GM23248 (cell line): Measurements from ENCODE around the gene KAT8. TPM values are rescaled to one million over a fixed set of nuclear protein-coding genes. Genes with fewer than 3 reads are reported as not detected.

Source experiments
- DNase-seq: peaks from one replicate; pipeline ENCODE4 v3.0.0-alpha.2; 2015
- H2AFZ ChIP-seq: fragments of 200-600 bp; sonication (generic); 2 replicates; pipeline ENCODE4 v1.6.1; 2016; ENCODE audit warnings: antibody characterized with exemption
- H3F3A ChIP-seq: fragments of 200-600 bp; sonication (generic); 2 replicates; pipeline ENCODE4 v1.6.1; 2016; ENCODE audit warnings: mild to moderate bottlenecking, antibody characterized with exemption, mixed run types; ENCODE audit not compliant: insufficient read depth
- H3K27ac ChIP-seq: fragments of 200-600 bp; sonication (generic); 2 replicates; pipeline ENCODE4 v1.5.1; 2016; ENCODE audit warnings: mild to moderate bottlenecking
- H3K27me3 ChIP-seq: fragments of 200-600 bp; sonication (generic); replicated peaks from 2 replicates; pipeline ENCODE4 v1.6.1; 2016; ENCODE audit warnings: mild to moderate bottlenecking; ENCODE audit not compliant: insufficient read depth
- H3K36me3 ChIP-seq: fragments of 200-600 bp; sonication (generic); 2 replicates; pipeline ENCODE4 v1.6.1; 2016; ENCODE audit warnings: low read depth, mild to moderate bottlenecking
- H3K4me1 ChIP-seq: fragments of 200-600 bp; sonication (generic); 2 replicates; pipeline ENCODE4 v1.6.1; 2016; ENCODE audit warnings: mild to moderate bottlenecking; ENCODE audit not compliant: insufficient read depth
- H3K4me2 ChIP-seq: fragments of 200-600 bp; sonication (generic); one replicate; pipeline ENCODE4 v1.6.1; 2016; ENCODE audit warnings: mild to moderate bottlenecking; ENCODE audit not compliant: unreplicated experiment
- H3K4me3 ChIP-seq: fragments of 200-600 bp; sonication (generic); 2 replicates; pipeline ENCODE4 v1.5.1; 2016; ENCODE audit warnings: mild to moderate bottlenecking
- H3K79me2 ChIP-seq: fragments of 200-600 bp; sonication (generic); 2 replicates; pipeline ENCODE4 v1.6.1; 2016; ENCODE audit warnings: mild to moderate bottlenecking; ENCODE audit not compliant: insufficient read depth
- H3K9ac ChIP-seq: fragments of 200-600 bp; sonication (generic); 2 replicates; pipeline ENCODE4 v1.6.1; 2016; ENCODE audit warnings: mild to moderate bottlenecking
- H3K9me2 ChIP-seq: fragments of 200-600 bp; sonication (generic); 2 replicates; pipeline ENCODE4 v1.6.1; 2016; ENCODE audit warnings: mixed run types, mild to moderate bottlenecking, moderate library complexity; ENCODE audit not compliant: insufficient read depth
- H3K9me3 ChIP-seq: fragments of 200-600 bp; sonication (generic); one replicate; pipeline ENCODE4 v1.6.1; 2017; ENCODE audit warnings: low read depth
- H4K20me1 ChIP-seq: fragments of 200-600 bp; sonication (generic); 2 replicates; pipeline ENCODE4 v1.6.0; 2016; ENCODE audit not compliant: insufficient read depth
- EZH2 ChIP-seq: fragments of 200-600 bp; sonication (generic); IDR thresholded peaks from 2 replicates; pipeline ENCODE4 v1.6.1; 2018; ENCODE audit warnings: antibody characterized with exemption, mild to moderate bottlenecking; ENCODE audit not compliant: insufficient read depth, poor library complexity, severe bottlenecking
- EZH2phosphoT487 ChIP-seq: fragments of 200-600 bp; sonication (generic); IDR thresholded peaks from 2 replicates; pipeline ENCODE4 v1.6.1; 2018; ENCODE audit warnings: antibody characterized with exemption, moderate library complexity, mild to moderate bottlenecking, low read depth; ENCODE audit not compliant: insufficient read depth
- WGBS, 2 experiments: methylation state at CpG; one replicate each; pipeline ENCODE4 v1.1.6; 2015 to 2017; ENCODE audit warnings: low lambda C conversion rate in 2 of 2, low coverage in 1 of 2; ENCODE audit errors: missing lambda C conversion rate in 2 of 2; 5-methylcytosine and 5-hydroxymethylcytosine counted together
- in situ Hi-C: fragments of 300-500 bp; cut with MboI; formaldehyde crosslinking; loops from 2 replicates; pipeline ENCODE4 v1.15.0; 2020
- polyA plus RNA-seq: library from polyadenylated mRNA; unstranded; fragments of >200 nt; fragmentation: Nextera tagmentation; extraction: Ambion mirVana; gene quantifications from 2 replicates; pipeline ENCODE4 v1.2.1, GENCODE V29; 2016
- total RNA-seq: library from RNA; depleted of rRNA; stranded (reverse); fragments of >200 nt; shearing (Covaris generic); gene quantifications from 2 replicates; pipeline ENCODE4 v1.2.3, GENCODE V29; 2014

KAT8 gene
- total and polyA plus RNA-seq, 2 experiments from 2014 or later = 18.4 to 50.9 TPM

DNA sequence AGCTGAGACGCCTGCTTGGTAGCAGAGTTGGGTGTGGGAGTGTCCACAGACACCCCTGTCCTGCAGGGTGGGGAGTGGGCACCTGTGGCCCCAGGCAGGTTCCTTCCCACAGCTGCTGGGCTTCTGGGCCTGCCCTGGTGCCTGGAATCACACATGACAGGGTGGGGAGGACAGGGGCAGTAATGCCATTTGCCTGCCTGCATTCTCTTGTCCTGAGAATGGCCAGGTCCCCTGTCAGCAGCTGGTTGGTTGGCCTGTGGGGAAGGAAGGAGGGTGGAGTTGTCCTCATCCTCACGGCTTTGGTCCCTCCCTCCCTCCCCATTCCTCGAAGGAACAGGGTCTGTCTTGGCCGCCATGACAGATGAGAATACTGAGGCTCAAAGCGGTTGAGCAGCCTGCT, 33.9 kb upstream of the KAT8 start:
- no peak for DNase-seq

DNA sequence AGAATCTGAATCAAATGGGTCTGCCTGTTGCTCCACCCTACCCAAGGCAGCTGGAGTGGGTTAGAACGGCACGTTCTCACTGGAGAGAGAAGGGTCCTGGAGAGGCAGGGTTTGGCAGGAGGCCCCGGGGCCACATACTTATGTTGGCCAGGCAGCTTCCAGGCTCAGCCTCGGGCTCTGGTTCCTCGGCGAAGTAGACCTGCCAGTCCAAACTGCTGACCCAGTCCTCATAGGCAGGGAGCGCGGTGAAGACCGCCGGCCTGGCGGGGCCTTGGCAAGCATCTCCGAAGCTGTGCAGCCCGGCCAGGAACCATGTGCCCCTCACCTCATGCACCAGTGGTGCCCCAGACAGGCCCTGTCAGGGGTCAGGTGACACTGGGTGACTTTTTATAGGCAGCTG, 33.5 kb upstream of the KAT8 start:
- no peaks in the 10 kb centered on the region for H4K20me1 ChIP-seq

More for the DNA sequence above, 33.9 kb upstream of the KAT8 start:
- Histone ChIP-seq H3K27me3 (no peaks in the 10 kb centered on the region), H3K36me3 (no peaks in the 10 kb centered on the region), H3F3A (no peaks in the 10 kb centered on the region), H4K20me1 (no peaks in the 10 kb centered on the region), H3K79me2 (peaks cover 54% of the 10 kb centered on the region), H3K9me3 (no peaks in the 10 kb centered on the region), H3K4me3 (no peak overlapping the region), H2AFZ (no peak overlapping the region), H3K9ac (no peak overlapping the region), H3K4me2 (no peak overlapping the region), H3K9me2 (no peaks in the 10 kb centered on the region), H3K4me1 (no peaks in the 10 kb centered on the region), H3K27ac (no peak overlapping the region)
- TF ChIP-seq EZH2phosphoT487 (no peak), EZH2 (no peak)
- 59 to 61% methylated on average over 5 of the region's 5 CpGs for WGBS, 2 experiments
- in situ Hi-C loops = no loop called here

DNA sequence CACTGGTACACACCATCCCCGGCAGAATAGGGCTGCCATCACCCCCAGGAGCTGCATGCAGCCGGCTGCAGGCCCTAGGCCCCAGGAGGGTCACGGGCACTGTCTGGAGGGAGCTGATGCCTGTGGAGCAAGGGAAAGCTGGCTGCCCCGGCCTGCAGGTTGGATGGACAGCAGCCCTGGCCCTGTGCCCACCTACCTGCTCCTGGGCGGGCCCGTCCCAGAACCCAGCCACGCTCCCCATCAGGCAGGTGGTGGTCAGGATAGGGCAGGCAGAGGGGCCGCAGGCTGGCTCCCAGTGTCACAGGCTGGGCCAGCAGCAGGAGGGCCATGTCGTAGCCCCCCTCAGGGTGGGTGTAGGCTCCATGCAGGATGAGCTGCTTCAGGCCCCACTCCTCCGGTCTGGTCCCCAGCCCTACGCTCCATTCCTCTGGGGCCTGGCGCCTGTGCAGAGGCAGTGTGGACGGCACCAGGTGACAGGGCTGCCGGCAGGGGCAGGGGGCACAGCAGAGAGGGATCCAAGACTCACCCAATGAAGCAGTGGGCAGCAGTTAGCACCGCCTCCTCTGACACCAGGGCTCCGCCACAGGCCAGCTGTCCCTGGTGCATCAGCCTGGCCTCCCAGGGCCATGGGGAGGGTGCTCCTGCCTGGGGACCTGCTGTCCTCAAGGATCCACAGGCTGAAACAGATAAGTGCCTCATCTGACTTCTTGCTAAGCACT, 32.7 kb upstream of the KAT8 start:
- no peaks in the 10 kb centered on the region for H3K4me1 ChIP-seq
- H3K36me3 ChIP-seq = 0 out of 2 replicates have a peak, but pooled peaks cover 5% of the 10 kb centered on the region
- no peak overlapping the region for H2AFZ ChIP-seq
- no peaks in the 10 kb centered on the region for H3K9me2 ChIP-seq
- WGBS, 2 experiments = 94 to 95% methylated on average over 15 to 16 of the region's 16 CpGs
- no peak for DNase-seq
- no peaks in the 10 kb centered on the region for H3K9me3 ChIP-seq
- no peaks in the 10 kb centered on the region for H3K27me3 ChIP-seq
- H3K79me2 ChIP-seq = peaks cover 54% of the 10 kb centered on the region
- no peak overlapping the region for H3K4me3 ChIP-seq
- no peak overlapping the region for H3K4me2 ChIP-seq
- H3F3A ChIP-seq = no peaks in the 10 kb centered on the region
- TF ChIP-seq EZH2 (no peak), EZH2phosphoT487 (no peak)
- H3K27ac ChIP-seq = no peak overlapping the region
- no peaks in the 10 kb centered on the region for H4K20me1 ChIP-seq
- in situ Hi-C loops = no loop called here
- no peak overlapping the region for H3K9ac ChIP-seq

More for the DNA sequence above, 33.5 kb upstream of the KAT8 start:
- no peaks in the 10 kb centered on the region for H3K9me2 ChIP-seq
- no peaks in the 10 kb centered on the region for H3K36me3 ChIP-seq
- no peak overlapping the region for H3K4me2 ChIP-seq
- in situ Hi-C loops = no loop called here
- H3K9ac ChIP-seq = no peak overlapping the region
- no peaks in the 10 kb centered on the region for H3K4me1 ChIP-seq
- TF ChIP-seq EZH2phosphoT487 (no peak), EZH2 (no peak)
- peaks cover 54% of the 10 kb centered on the region for H3K79me2 ChIP-seq
- H3K27me3 ChIP-seq = no peaks in the 10 kb centered on the region
- no peak overlapping the region for H2AFZ ChIP-seq
- H3K9me3 ChIP-seq = no peaks in the 10 kb centered on the region
- DNase-seq = no peak
- H3K4me3 ChIP-seq = no peak overlapping the region
- no peak overlapping the region for H3K27ac ChIP-seq
- H3F3A ChIP-seq = no peaks in the 10 kb centered on the region
- 85 to 88% methylated on average over 13 of the region's 13 CpGs for WGBS, 2 experiments

DNA sequence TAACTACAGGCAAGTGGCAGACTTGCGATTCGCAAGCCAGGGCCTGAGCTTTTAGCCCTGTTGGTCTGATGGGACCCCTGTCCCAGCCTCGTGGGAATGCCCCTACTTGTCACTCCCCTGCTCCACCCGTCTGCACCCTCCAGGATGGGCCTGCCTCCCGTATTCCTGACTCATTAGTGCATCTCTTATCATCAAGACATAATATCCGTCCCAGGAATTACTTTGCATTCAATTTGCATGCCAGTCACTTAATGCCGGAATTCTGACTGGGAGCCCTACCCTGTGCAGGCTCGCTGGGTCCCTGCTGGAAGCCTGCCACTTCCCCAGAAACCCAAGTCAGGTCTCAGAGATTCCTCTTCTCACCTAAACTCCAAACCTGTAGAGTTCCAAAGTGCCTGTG, 32.1 kb upstream of the KAT8 start:
- in situ Hi-C loops = no loop called here
- Histone ChIP-seq H3K9ac (no peak overlapping the region), H3K4me3 (no peak overlapping the region), H3K27ac (no peak overlapping the region), H3K79me2 (peaks cover 54% of the 10 kb centered on the region), H3K9me3 (no peaks in the 10 kb centered on the region), H3K9me2 (no peaks in the 10 kb centered on the region), H3F3A (no peaks in the 10 kb centered on the region), H3K4me2 (no peak overlapping the region), H2AFZ (no peak overlapping the region), H3K27me3 (no peaks in the 10 kb centered on the region), H3K36me3 (0 out of 2 replicates have a peak, but pooled peaks cover 5% of the 10 kb centered on the region), H4K20me1 (no peaks in the 10 kb centered on the region), H3K4me1 (peaks cover 3% of the 10 kb centered on the region)
- DNase-seq = no peak
- 61 to 66% methylated on average over 8 of the region's 8 CpGs for WGBS, 2 experiments
- TF ChIP-seq EZH2phosphoT487 = no peak
- TF ChIP-seq EZH2 = no peak
